ENCODE results near the gene NT5M.

NT5M gene

DNA sequence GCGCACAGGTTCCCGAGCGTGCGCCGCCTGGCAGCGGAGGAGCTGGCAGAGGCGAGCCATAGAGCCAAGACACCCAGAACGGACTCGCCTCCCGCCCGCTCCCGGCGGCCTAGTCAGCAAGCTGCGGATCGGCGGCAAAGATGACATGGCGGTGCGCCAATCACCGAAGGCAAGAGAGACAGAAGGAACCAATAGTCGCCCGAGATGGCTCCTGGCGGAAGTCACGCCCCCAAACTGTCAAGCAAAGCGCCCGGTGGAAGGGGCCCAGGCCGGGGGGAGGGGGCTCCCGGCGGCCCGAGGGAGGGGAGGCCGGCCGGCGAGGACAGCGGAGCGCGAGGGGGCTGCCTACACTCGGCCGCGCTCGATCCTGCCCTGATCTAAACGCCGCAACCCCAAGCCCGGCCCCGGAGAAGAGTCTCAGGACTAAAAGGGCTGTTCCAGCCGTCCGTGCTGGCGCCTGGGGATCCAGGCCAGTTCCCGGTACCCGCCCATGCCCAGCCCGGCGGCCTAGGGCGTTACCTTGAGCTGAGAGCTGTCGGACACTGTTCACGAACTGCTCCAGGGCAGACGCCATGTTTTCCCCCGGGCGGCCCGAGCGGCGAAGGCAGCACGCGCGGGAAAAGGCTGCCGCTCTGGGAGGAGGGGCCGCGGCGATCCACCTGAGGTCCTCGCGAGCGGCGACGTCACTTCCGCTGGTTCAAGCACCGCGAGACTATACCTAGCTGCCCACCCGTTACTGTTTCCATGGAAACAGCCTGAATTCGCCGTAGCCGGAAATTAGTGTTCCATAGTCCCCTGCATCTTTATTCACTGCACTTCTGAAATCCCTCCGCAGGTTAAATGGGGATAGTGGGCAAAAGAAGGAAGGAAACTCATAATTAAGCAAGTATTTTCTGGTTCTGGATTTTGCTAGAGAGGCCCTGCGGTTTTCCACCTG is 22.3 kb upstream of the NT5M start, which contains the start of gene COPS3:
Gene COPS3 (minus strand): TSS at position 634 of the 937 bp plus-strand sequence. CDS start 60 bp downstream, at position 574.
- Histone ChIP-seq H2BK120ac (ENCODE audit: low read depth, low read length) (peak within 1 kb of the TSS; percentile 75), H3K23ac (ENCODE audit: low read length in 2 of 2) (peak within 1 kb of the TSS in 1 of 2 experiments; percentile 90), H4K8ac (ENCODE audit: low read length) (peak within 1 kb of the TSS; percentile 97), H4K91ac (ENCODE audit: low read length) (peak within 1 kb of the TSS; percentile 94), H3K27me3 (ENCODE audit: control insufficient read depth in 1 of 2, insufficient read depth in 1 of 2, low read length in 2 of 2) (no peaks in the 10 kb centered on the region), H3K4ac (ENCODE audit: low read depth in 1 of 2, low read length in 2 of 2) (peak within 1 kb of the TSS; percentile 71 to 96), H3K18ac (ENCODE audit: low read depth in 1 of 2, low read length in 2 of 2) (peak within 1 kb of the TSS; percentile 95 to 96), H2BK12ac (ENCODE audit: low read length in 2 of 2) (no peak within 1 kb of the TSS), H2BK5ac (ENCODE audit: low read depth, low read length, poor library complexity, severe bottlenecking) (peak within 1 kb of the TSS; percentile 48), H3K14ac (ENCODE audit: low read length in 2 of 2) (peak within 1 kb of the TSS in 1 of 2 experiments; percentile 74), H2AFZ (ENCODE audit: low read depth, low read length) (peak within 1 kb of the TSS; percentile 97), H2AK5ac (ENCODE audit: low read length, severe bottlenecking) (peak within 1 kb of the TSS; percentile 29), H3K9ac (ENCODE audit: low read length) (peak within 1 kb of the TSS; percentile 98), H3K79me1 (replicated peaks; ENCODE audit: low read length, poor library complexity, severe bottlenecking) (peaks cover 4% of the 10 kb centered on the region), H3K27ac (ENCODE audit: low read length, poor library complexity, severe bottlenecking) (peak within 1 kb of the TSS; percentile 93), H3K4me2 (ENCODE audit: low read length, poor library complexity, severe bottlenecking) (peak within 1 kb of the TSS; percentile 95), H3K4me1 (ENCODE audit: control insufficient read depth, insufficient read depth, low read depth, low read length) (peaks cover 4% of the 10 kb centered on the region), H3K4me3 (ENCODE audit: insufficient read depth in 1 of 2, low read depth in 1 of 2, low read length in 2 of 2) (peak within 1 kb of the TSS; percentile 88 to 95), H2BK15ac (ENCODE audit: low read depth, poor library complexity, severe bottlenecking) (peak within 1 kb of the TSS; percentile 98), H3K9me3 (ENCODE audit: control insufficient read depth, low read length) (no peaks in the 10 kb centered on the region), H3K36me3 (ENCODE audit: control insufficient read depth in 1 of 2, insufficient read depth in 2 of 2, low read depth in 1 of 2, low read length in 2 of 2) (peaks cover 1 to 3% of the 10 kb centered on the region in 2 experiments)
- DNase-seq, result peak; percentile 98
- under 1% methylated on average over 73 of the region's 80 CpGs for WGBS

DNA sequence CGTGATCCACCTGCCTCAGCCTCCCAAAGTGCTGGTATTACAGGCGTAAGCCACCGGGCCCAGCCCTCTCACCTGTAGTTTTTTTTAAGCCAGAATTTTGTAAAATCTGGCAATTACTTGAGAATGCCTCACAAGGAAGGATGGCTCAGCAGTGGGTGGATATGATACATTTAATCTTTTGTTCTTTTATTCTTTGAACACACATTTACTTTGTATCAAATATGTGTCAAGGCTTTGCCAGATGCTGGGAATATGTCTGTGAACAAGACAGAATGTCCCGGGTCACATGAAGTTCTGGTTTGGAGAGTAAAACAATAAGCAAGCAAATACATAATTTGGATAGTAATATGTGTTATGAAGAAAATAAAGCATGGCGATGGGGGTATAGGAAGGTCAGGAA is 17.2 kb upstream of the NT5M start:
- Histone ChIP-seq H2BK5ac (ENCODE audit: low read depth, low read length, poor library complexity, severe bottlenecking) (no peak overlapping the region), H3K9ac (ENCODE audit: low read length) (no peak overlapping the region), H3K27me3 (ENCODE audit: control insufficient read depth in 1 of 2, insufficient read depth in 1 of 2, low read length in 2 of 2) (peaks cover 0 to 11% of the 10 kb centered on the region in 2 experiments), H4K8ac (ENCODE audit: low read length) (no peak overlapping the region), H3K14ac (ENCODE audit: low read length in 2 of 2) (no peak overlapping the region), H3K4me1 (ENCODE audit: control insufficient read depth, insufficient read depth, low read depth, low read length) (no peaks in the 10 kb centered on the region), H3K18ac (ENCODE audit: low read depth in 1 of 2, low read length in 2 of 2) (no peak overlapping the region), H2AK5ac (ENCODE audit: low read length, severe bottlenecking) (no peak overlapping the region), H3K36me3 (ENCODE audit: control insufficient read depth in 1 of 2, insufficient read depth in 2 of 2, low read depth in 1 of 2, low read length in 2 of 2) (no peaks in the 10 kb centered on the region), H2BK15ac (ENCODE audit: low read depth, poor library complexity, severe bottlenecking) (no peak overlapping the region), H4K91ac (ENCODE audit: low read length) (no peak overlapping the region), H3K27ac (ENCODE audit: low read length, poor library complexity, severe bottlenecking) (no peak overlapping the region), H3K79me1 (replicated peaks; ENCODE audit: low read length, poor library complexity, severe bottlenecking) (no peaks in the 10 kb centered on the region), H3K9me3 (ENCODE audit: control insufficient read depth, low read length) (no peaks in the 10 kb centered on the region), H3K4me3 (ENCODE audit: insufficient read depth in 1 of 2, low read depth in 1 of 2, low read length in 2 of 2) (no peak overlapping the region), H2BK12ac (ENCODE audit: low read length in 2 of 2) (no peak overlapping the region), H3K4ac (ENCODE audit: low read depth in 1 of 2, low read length in 2 of 2) (no peak overlapping the region), H3K4me2 (ENCODE audit: low read length, poor library complexity, severe bottlenecking) (no peak overlapping the region), H2BK120ac (ENCODE audit: low read depth, low read length) (no peak overlapping the region), H2AFZ (ENCODE audit: low read depth, low read length) (no peak overlapping the region), H3K23ac (ENCODE audit: low read length in 2 of 2) (no peak overlapping the region)
- DNase-seq, result no peak
- WGBS, result 89% methylated on average over 4 of the region's 5 CpGs

DNA sequence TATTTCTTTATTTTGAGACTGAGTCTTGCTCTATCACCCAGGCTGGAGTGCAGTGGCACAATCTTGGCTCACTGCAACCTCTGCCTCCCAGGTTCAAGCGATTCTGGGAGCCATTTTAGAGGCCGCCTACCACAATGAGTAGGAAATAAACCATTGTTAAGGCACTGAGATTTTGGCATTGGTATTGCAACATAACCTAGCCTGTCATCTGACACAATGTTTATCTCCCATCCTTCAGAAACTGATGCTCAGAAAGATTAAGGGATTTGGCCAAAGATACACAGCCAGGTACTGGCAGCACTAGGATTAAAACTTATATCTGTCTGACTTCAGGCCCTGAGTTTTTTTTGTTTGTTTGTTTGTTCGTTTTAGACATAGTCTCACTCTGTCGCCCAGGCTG is 14.1 kb upstream of the NT5M start:
- WGBS, result 95% methylated on average over 4 of the region's 4 CpGs
- H3K23ac ChIP-seq (ENCODE audit: low read length in 2 of 2), result no peak overlapping the region

DNA sequence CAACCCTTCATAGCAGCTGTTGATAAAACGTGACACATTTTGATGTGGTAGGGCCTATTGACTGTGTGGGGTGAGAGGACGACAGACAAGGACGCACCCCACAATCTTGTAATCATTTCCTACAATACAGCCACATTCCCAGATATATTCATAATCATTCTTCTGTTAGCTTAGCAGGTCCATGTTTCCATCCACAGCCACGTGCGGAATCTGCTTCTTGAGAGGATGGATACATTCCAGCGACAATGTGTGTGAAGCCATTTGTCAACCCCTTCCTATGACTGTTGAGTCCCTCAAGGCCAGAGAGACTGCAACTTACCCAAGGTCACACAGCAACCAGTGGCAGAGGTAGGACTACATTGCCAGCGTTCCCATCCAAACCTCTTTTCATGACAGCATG is 13.5 kb upstream of the NT5M start:
- peak overlapping the region; percentile 25 for H4K91ac ChIP-seq (ENCODE audit: low read length)
- peaks cover 0 to 11% of the 10 kb centered on the region in 2 experiments for H3K27me3 ChIP-seq (ENCODE audit: control insufficient read depth in 1 of 2, insufficient read depth in 1 of 2, low read length in 2 of 2)
- H3K4ac ChIP-seq (ENCODE audit: low read depth in 1 of 2, low read length in 2 of 2), result no peak overlapping the region
- no peaks in the 10 kb centered on the region for H3K4me1 ChIP-seq (ENCODE audit: control insufficient read depth, insufficient read depth, low read depth, low read length)
- no peak overlapping the region for H3K27ac ChIP-seq (ENCODE audit: low read length, poor library complexity, severe bottlenecking)
- H3K4me2 ChIP-seq (ENCODE audit: low read length, poor library complexity, severe bottlenecking), result no peak overlapping the region
- DNase-seq, result no peak
- H3K14ac ChIP-seq (ENCODE audit: low read length in 2 of 2), result peak overlapping the region in 1 of 2 experiments; percentile 41
- WGBS, result 88% methylated on average over 7 of the region's 7 CpGs
- no peak overlapping the region for H3K23ac ChIP-seq (ENCODE audit: low read length in 2 of 2)
- H3K79me1 ChIP-seq (replicated peaks; ENCODE audit: low read length, poor library complexity, severe bottlenecking), result no peaks in the 10 kb centered on the region
- H3K9ac ChIP-seq (ENCODE audit: low read length), result no peak overlapping the region
- no peak overlapping the region for H2BK12ac ChIP-seq (ENCODE audit: low read length in 2 of 2)
- H2AK5ac ChIP-seq (ENCODE audit: low read length, severe bottlenecking), result no peak overlapping the region
- no peaks in the 10 kb centered on the region for H3K9me3 ChIP-seq (ENCODE audit: control insufficient read depth, low read length)
- no peak overlapping the region for H2AFZ ChIP-seq (ENCODE audit: low read depth, low read length)
- H3K4me3 ChIP-seq (ENCODE audit: insufficient read depth in 1 of 2, low read depth in 1 of 2, low read length in 2 of 2), result no peak overlapping the region
- H2BK15ac ChIP-seq (ENCODE audit: low read depth, poor library complexity, severe bottlenecking), result no peak overlapping the region
- no peaks in the 10 kb centered on the region for H3K36me3 ChIP-seq (ENCODE audit: control insufficient read depth in 1 of 2, insufficient read depth in 2 of 2, low read depth in 1 of 2, low read length in 2 of 2)
- no peak overlapping the region for H4K8ac ChIP-seq (ENCODE audit: low read length)
- no peak overlapping the region for H2BK5ac ChIP-seq (ENCODE audit: low read depth, low read length, poor library complexity, severe bottlenecking)
- H2BK120ac ChIP-seq (ENCODE audit: low read depth, low read length), result no peak overlapping the region
- no peak overlapping the region for H3K18ac ChIP-seq (ENCODE audit: low read depth in 1 of 2, low read length in 2 of 2)

More for the DNA sequence above, 14.1 kb upstream of the NT5M start:
- no peak for DNase-seq
- Histone ChIP-seq H3K36me3 (ENCODE audit: control insufficient read depth in 1 of 2, insufficient read depth in 2 of 2, low read depth in 1 of 2, low read length in 2 of 2) (no peaks in the 10 kb centered on the region), H3K27me3 (ENCODE audit: control insufficient read depth in 1 of 2, insufficient read depth in 1 of 2, low read length in 2 of 2) (peaks cover 0 to 11% of the 10 kb centered on the region in 2 experiments), H3K4ac (ENCODE audit: low read depth in 1 of 2, low read length in 2 of 2) (no peak overlapping the region), H3K9me3 (ENCODE audit: control insufficient read depth, low read length) (no peaks in the 10 kb centered on the region), H4K8ac (ENCODE audit: low read length) (no peak overlapping the region), H2AFZ (ENCODE audit: low read depth, low read length) (no peak overlapping the region), H3K27ac (ENCODE audit: low read length, poor library complexity, severe bottlenecking) (no peak overlapping the region), H4K91ac (ENCODE audit: low read length) (no peak overlapping the region), H2AK5ac (ENCODE audit: low read length, severe bottlenecking) (no peak overlapping the region), H3K14ac (ENCODE audit: low read length in 2 of 2) (no peak overlapping the region), H3K79me1 (replicated peaks; ENCODE audit: low read length, poor library complexity, severe bottlenecking) (no peaks in the 10 kb centered on the region), H3K9ac (ENCODE audit: low read length) (no peak overlapping the region), H2BK120ac (ENCODE audit: low read depth, low read length) (no peak overlapping the region), H2BK12ac (ENCODE audit: low read length in 2 of 2) (no peak overlapping the region), H3K4me2 (ENCODE audit: low read length, poor library complexity, severe bottlenecking) (no peak overlapping the region), H3K4me3 (ENCODE audit: insufficient read depth in 1 of 2, low read depth in 1 of 2, low read length in 2 of 2) (no peak overlapping the region), H2BK5ac (ENCODE audit: low read depth, low read length, poor library complexity, severe bottlenecking) (no peak overlapping the region), H3K18ac (ENCODE audit: low read depth in 1 of 2, low read length in 2 of 2) (no peak overlapping the region), H3K4me1 (ENCODE audit: control insufficient read depth, insufficient read depth, low read depth, low read length) (no peaks in the 10 kb centered on the region), H2BK15ac (ENCODE audit: low read depth, poor library complexity, severe bottlenecking) (no peak overlapping the region)

Measured in mesenchymal stem cell (in vitro differentiated cells and primary cell).